ENCODE measurements around the gene MIEF1. TPM values are rescaled to one million over a fixed set of nuclear protein-coding genes. Genes with fewer than 3 reads are reported as not detected.
A peak's percentile ranks its signal among the peaks of the same experiment; 100 is the strongest.

Gene MIEF1
- total and polyA plus RNA-seq, 5 donors: 9.0 to 22.2 (median 17.2) TPM

- intact Hi-C loops (cut with DNase I): no loop called here
- H3K4me3 ChIP-seq (ENCODE audit: low read length): no peak overlapping the region
- H3K4me1 ChIP-seq (ENCODE audit: control insufficient read depth, insufficient read depth, low read length): peaks cover 19% of the 10 kb centered on the region
- no peaks in the 10 kb centered on the region for H3K27me3 ChIP-seq (ENCODE audit: control insufficient read depth, insufficient read depth)
- H3K9me3 ChIP-seq (ENCODE audit: control insufficient read depth, low read length): no peaks in the 10 kb centered on the region
- WGBS: 37% methylated on average over 13 of the region's 13 CpGs
- ATAC-seq (peak; percentile 33 to 60), DNase-seq (peak in 1 of 3 donors; percentile 68)
- H3K27ac ChIP-seq (ENCODE audit: low read length): peak overlapping the region; percentile 76
These were observed 30.5 kb upstream of the MIEF1 start for GRCh38 chr22:39471381-39472141.

GRCh38 chr22:39472570-39473556 is 29.2 kb upstream of the MIEF1 start:
- intact Hi-C loops (cut with DNase I): no loop called here
- peak overlapping the region; percentile 76 for H3K27ac ChIP-seq (ENCODE audit: low read length)

GRCh38 chr22:39473851-39474250 is 28.2 kb upstream of the MIEF1 start:
- ATAC-seq: no peak
- WGBS: 93% methylated on average over 5 of the region's 5 CpGs
- no peak for DNase-seq
- no peaks in the 10 kb centered on the region for H3K9me3 ChIP-seq (ENCODE audit: control insufficient read depth, low read length)
- H3K27me3 ChIP-seq (ENCODE audit: control insufficient read depth, insufficient read depth): no peaks in the 10 kb centered on the region
- no peak overlapping the region for H3K27ac ChIP-seq (ENCODE audit: low read length)
- no peak overlapping the region for H3K4me3 ChIP-seq (ENCODE audit: low read length)
- intact Hi-C loops (cut with DNase I): no loop called here
- H3K4me1 ChIP-seq (ENCODE audit: control insufficient read depth, insufficient read depth, low read length): peaks cover 19% of the 10 kb centered on the region

More at GRCh38 chr22:39472570-39473556, 29.2 kb upstream of the MIEF1 start:
- DNase-seq (no peak), ATAC-seq (peak in 1 of 2 donors; percentile 61)
- H3K27me3 ChIP-seq (ENCODE audit: control insufficient read depth, insufficient read depth): no peaks in the 10 kb centered on the region
- peaks cover 16% of the 10 kb centered on the region for H3K4me1 ChIP-seq (ENCODE audit: control insufficient read depth, insufficient read depth, low read length)
- WGBS: 70% methylated on average over 19 of the region's 19 CpGs
- no peaks in the 10 kb centered on the region for H3K9me3 ChIP-seq (ENCODE audit: control insufficient read depth, low read length)
- H3K4me3 ChIP-seq (ENCODE audit: low read length): no peak overlapping the region

GRCh38 chr22:39474351-39475111 is 27.6 kb upstream of the MIEF1 start:
- WGBS: 65% methylated on average over 11 of the region's 11 CpGs
- ATAC-seq (no peak), DNase-seq (peak in 1 of 3 donors; percentile 51)
- Histone ChIP-seq H3K4me1 (ENCODE audit: control insufficient read depth, insufficient read depth, low read length) (peaks cover 19% of the 10 kb centered on the region), H3K4me3 (ENCODE audit: low read length) (no peak overlapping the region), H3K9me3 (ENCODE audit: control insufficient read depth, low read length) (no peaks in the 10 kb centered on the region), H3K27me3 (ENCODE audit: control insufficient read depth, insufficient read depth) (no peaks in the 10 kb centered on the region), H3K27ac (ENCODE audit: low read length) (no peak overlapping the region)
- intact Hi-C loops (cut with DNase I): no loop called here

- intact Hi-C loops (cut with DNase I): no loop called here
- 64% methylated on average over 9 of the region's 9 CpGs for WGBS
- no peak overlapping the region for H3K27ac ChIP-seq (ENCODE audit: low read length)
- H3K9me3 ChIP-seq (ENCODE audit: control insufficient read depth, low read length): no peaks in the 10 kb centered on the region
- H3K27me3 ChIP-seq (ENCODE audit: control insufficient read depth, insufficient read depth): no peaks in the 10 kb centered on the region
- no peak overlapping the region for H3K4me3 ChIP-seq (ENCODE audit: low read length)
- DNase-seq (peak in 1 of 3 donors; percentile 77), ATAC-seq (no peak)
- peaks cover 15% of the 10 kb centered on the region for H3K4me1 ChIP-seq (ENCODE audit: control insufficient read depth, insufficient read depth, low read length)
These were observed 26.8 kb upstream of the MIEF1 start for GRCh38 chr22:39475337-39475736.

- intact Hi-C loops (cut with DNase I): no loop called here
- no peaks in the 10 kb centered on the region for H3K9me3 ChIP-seq (ENCODE audit: control insufficient read depth, low read length)
- DNase-seq (peak in 1 of 3 donors; percentile 74), ATAC-seq (no peak)
- no peak overlapping the region for H3K27ac ChIP-seq (ENCODE audit: low read length)
- 66% methylated on average over 3 of the region's 3 CpGs for WGBS
- H3K27me3 ChIP-seq (ENCODE audit: control insufficient read depth, insufficient read depth): no peaks in the 10 kb centered on the region
- H3K4me3 ChIP-seq (ENCODE audit: low read length): no peak overlapping the region
- H3K4me1 ChIP-seq (ENCODE audit: control insufficient read depth, insufficient read depth, low read length): peaks cover 15% of the 10 kb centered on the region
These were observed 26.2 kb upstream of the MIEF1 start for GRCh38 chr22:39475902-39476301.

- no peak overlapping the region for H3K4me3 ChIP-seq (ENCODE audit: low read length)
- no peaks in the 10 kb centered on the region for H3K9me3 ChIP-seq (ENCODE audit: control insufficient read depth, low read length)
- no peak overlapping the region for H3K27ac ChIP-seq (ENCODE audit: low read length)
- intact Hi-C loops (cut with DNase I): no loop called here
- H3K27me3 ChIP-seq (ENCODE audit: control insufficient read depth, insufficient read depth): no peaks in the 10 kb centered on the region
- no peak for DNase-seq
- H3K4me1 ChIP-seq (ENCODE audit: control insufficient read depth, insufficient read depth, low read length): peaks cover 12% of the 10 kb centered on the region
- WGBS: 82% methylated on average over 13 of the region's 13 CpGs
- ATAC-seq: no peak
These were observed 25.4 kb upstream of the MIEF1 start for GRCh38 chr22:39476664-39477063.

GRCh38 chr22:39477542-39477941 is 24.5 kb upstream of the MIEF1 start:
- Histone ChIP-seq H3K9me3 (ENCODE audit: control insufficient read depth, low read length) (no peaks in the 10 kb centered on the region), H3K27ac (ENCODE audit: low read length) (no peak overlapping the region), H3K4me3 (ENCODE audit: low read length) (no peak overlapping the region), H3K4me1 (ENCODE audit: control insufficient read depth, insufficient read depth, low read length) (peaks cover 7% of the 10 kb centered on the region), H3K27me3 (ENCODE audit: control insufficient read depth, insufficient read depth) (no peaks in the 10 kb centered on the region)
- no peak for DNase-seq
- 93% methylated on average over 9 of the region's 9 CpGs for WGBS
- intact Hi-C loops (cut with DNase I): no loop called here
- no peak for ATAC-seq

GRCh38 chr22:39478441-39478850 is 23.6 kb upstream of the MIEF1 start:
- DNase-seq (peak in 1 of 3 donors; percentile 71), ATAC-seq (peak; percentile 29 to 44)
- intact Hi-C loops (cut with DNase I): no loop called here
- Histone ChIP-seq H3K27me3 (ENCODE audit: control insufficient read depth, insufficient read depth) (no peaks in the 10 kb centered on the region), H3K4me3 (ENCODE audit: low read length) (no peak overlapping the region), H3K27ac (ENCODE audit: low read length) (no peak overlapping the region), H3K9me3 (ENCODE audit: control insufficient read depth, low read length) (no peaks in the 10 kb centered on the region), H3K4me1 (ENCODE audit: control insufficient read depth, insufficient read depth, low read length) (peaks cover 7% of the 10 kb centered on the region)
- WGBS: 46% methylated on average over 9 of the region's 9 CpGs

GRCh38 chr22:39479254-39479653 is 22.8 kb upstream of the MIEF1 start:
- 86% methylated on average over 3 of the region's 3 CpGs for WGBS
- Histone ChIP-seq H3K4me1 (ENCODE audit: control insufficient read depth, insufficient read depth, low read length) (peaks cover 7% of the 10 kb centered on the region), H3K27me3 (ENCODE audit: control insufficient read depth, insufficient read depth) (no peaks in the 10 kb centered on the region), H3K27ac (ENCODE audit: low read length) (no peak overlapping the region), H3K4me3 (ENCODE audit: low read length) (no peak overlapping the region), H3K9me3 (ENCODE audit: control insufficient read depth, low read length) (no peaks in the 10 kb centered on the region)
- intact Hi-C loops (cut with DNase I): no loop called here
- peak in 1 of 3 donors; percentile 29 for DNase-seq
- no peak for ATAC-seq

All from right cardiac atrium (tissue), 5 donors.